HUES64 (cell line): ENCODE data around the gene USP32.

ENCODE experiments used
- H3K27ac ChIP-seq: 2 replicates; pipeline ENCODE4 v1.7.0; 2013; ENCODE audit warnings: low read depth, low read length, inconsistent platforms
- H3K27me3 ChIP-seq: 2 replicates; pipeline ENCODE4 v1.6.1; 2013; ENCODE audit warnings: mild to moderate bottlenecking, low read length; ENCODE audit not compliant: insufficient read depth
- H3K36me3 ChIP-seq: 2 replicates; pipeline ENCODE4 v1.6.1; 2013; ENCODE audit warnings: mild to moderate bottlenecking, low read length; ENCODE audit not compliant: insufficient read depth
- H3K4me1 ChIP-seq: 2 replicates; pipeline ENCODE4 v1.6.1; 2013; ENCODE audit warnings: mild to moderate bottlenecking, low read length, moderate library complexity; ENCODE audit not compliant: insufficient read depth
- H3K4me3 ChIP-seq: 2 replicates; pipeline ENCODE4 v1.5.1; 2013; ENCODE audit warnings: mild to moderate bottlenecking, low read length, moderate library complexity
- H3K9ac ChIP-seq: 2 replicates; pipeline ENCODE4 v1.6.1; 2013; ENCODE audit warnings: mild to moderate bottlenecking, low read depth, low read length
- H3K9me3 ChIP-seq: 2 replicates; pipeline ENCODE4 v1.6.1; 2013; ENCODE audit warnings: low read depth, low read length; ENCODE audit not compliant: insufficient read depth
- WGBS: fragments of 150-250, 120-280 bp; methylation state at CpG from one replicate; pipeline ENCODE4 v1.1.7; 2013; ENCODE audit warnings: missing lambda C conversion rate; 5-methylcytosine and 5-hydroxymethylcytosine counted together

Gene USP32

DNA sequence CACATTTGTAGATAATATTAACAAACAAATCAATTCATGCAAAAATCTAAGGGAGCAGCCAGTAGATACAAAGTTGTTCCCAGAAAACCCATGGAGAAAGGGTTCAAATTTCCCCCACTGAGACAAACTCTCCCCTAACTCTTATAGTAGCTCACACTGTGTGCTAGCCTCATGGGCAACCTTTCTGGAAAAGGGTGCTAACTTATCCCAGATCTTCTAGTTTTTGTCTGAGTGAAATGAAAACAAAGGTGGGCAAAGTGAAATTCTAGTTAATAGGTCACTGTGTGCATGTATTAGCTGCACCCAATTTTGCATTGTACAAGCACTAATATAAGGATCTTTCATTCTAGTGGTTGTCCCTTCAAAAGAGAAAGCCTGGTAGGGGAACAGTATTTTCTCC is 9.9 kb upstream of the USP32 start:
- Histone ChIP-seq H3K36me3 (no peaks in the 10 kb centered on the region), H3K27me3 (no peaks in the 10 kb centered on the region), H3K4me1 (no peaks in the 10 kb centered on the region; the same call in 1 of the 2 replicates), H3K9me3 (no peaks in the 10 kb centered on the region), H3K4me3 (no peak overlapping the region), H3K27ac (no peak overlapping the region), H3K9ac (no peak overlapping the region)

DNA sequence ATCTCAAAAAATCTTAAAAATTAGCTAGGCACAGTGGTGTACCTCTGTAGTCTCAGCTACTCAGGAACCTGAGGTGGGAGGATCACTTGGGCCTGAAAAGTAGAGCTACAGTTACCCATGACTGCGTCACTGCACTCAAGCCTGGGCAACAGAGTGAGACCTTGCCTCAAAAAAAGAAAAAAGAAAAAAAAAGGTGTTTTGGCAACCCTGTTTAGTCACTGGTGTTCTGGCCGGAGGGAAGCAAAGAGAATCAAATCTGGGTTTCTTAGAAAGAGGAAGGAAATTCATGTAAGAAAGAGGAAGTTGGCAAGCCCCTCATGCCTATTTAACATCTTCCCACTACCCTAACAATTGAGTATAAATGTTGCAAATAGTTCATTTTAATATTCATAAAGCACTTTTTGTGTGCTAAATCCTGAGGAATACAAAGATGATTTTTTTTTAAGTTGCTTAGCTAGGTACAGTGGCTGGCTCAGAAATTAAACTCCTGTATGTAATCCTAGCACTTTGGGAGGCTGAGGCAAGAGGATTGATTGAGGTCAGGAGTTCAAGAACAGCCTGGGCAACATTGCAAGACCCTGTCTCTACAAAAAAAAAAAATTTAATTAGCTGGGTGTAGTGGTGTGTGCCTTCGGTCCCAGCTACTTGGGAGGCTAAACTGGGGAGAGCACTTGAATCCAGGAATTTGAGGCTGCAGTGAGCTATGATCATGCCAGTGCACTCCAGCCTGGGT is 6.5 kb upstream of the USP32 start:
- no peaks in the 10 kb centered on the region for H3K27me3 ChIP-seq
- H3K4me3 ChIP-seq: no peak overlapping the region
- no peak overlapping the region for H3K27ac ChIP-seq
- H3K4me1 ChIP-seq: peaks cover under 1% of the 10 kb centered on the region; the same call in 1 of the 2 replicates
- H3K9me3 ChIP-seq: no peaks in the 10 kb centered on the region
- 95% methylated on average over 3 of the region's 3 CpGs for WGBS
- H3K36me3 ChIP-seq: no peaks in the 10 kb centered on the region
- H3K9ac ChIP-seq: no peak overlapping the region

DNA sequence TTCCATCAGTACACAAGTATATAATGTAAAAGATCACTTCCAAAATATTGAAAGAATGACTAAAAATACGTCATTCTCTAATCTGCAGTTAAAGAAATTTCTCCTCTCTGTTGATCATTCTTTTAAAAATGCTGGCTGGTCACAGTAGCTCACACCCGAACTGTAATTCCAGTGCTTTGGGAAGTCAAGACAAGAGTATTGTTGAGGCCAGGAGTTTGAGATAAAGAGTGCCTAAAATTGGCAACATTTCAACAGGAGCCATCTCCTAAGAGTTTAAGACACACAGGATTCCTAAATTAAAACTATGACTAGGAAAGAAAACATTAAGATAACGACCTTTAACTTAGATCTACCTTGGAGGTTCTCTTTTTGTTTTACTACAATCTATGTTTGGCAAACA is 4.5 kb upstream of the USP32 start:
- Histone ChIP-seq H3K4me3 (no peak overlapping the region), H3K9me3 (no peaks in the 10 kb centered on the region), H3K9ac (no peak overlapping the region), H3K36me3 (no peaks in the 10 kb centered on the region), H3K4me1 (peaks cover 4% of the 10 kb centered on the region; the same call in 1 of the 2 replicates), H3K27me3 (no peaks in the 10 kb centered on the region), H3K27ac (no peak overlapping the region)
- 88% methylated on average over 2 of the region's 3 CpGs for WGBS

DNA sequence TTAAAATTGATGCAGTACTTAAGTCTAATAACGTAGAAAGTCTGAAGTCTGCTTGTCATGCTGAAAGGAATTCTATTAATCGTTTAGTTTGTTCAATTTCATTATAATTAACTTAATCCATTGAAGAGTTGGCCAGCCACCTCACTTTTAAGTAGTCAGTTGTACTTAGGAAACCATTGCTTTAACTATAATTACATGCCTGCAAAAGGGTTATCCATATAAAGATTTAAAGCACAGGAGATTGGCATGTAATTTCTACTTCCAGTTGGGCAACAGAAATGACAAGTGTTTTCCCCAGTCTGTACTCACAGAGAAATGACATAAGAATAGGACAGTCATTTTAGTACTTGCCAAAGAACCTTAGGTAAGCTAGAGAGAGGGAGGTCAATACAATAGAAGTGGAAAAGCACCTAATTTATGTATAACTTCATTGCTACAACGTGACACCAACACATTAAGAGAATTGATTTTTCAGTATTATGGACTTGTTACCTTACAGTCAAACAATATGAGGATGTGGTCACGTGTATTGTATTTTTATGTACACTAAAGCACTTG is 3.7 kb upstream of the USP32 start:
- WGBS: 80% methylated on average over 1 of the region's 4 CpGs
- Histone ChIP-seq H3K9ac (no peak overlapping the region), H3K4me1 (peaks cover 6% of the 10 kb centered on the region), H3K36me3 (no peaks in the 10 kb centered on the region), H3K27ac (no peak overlapping the region), H3K4me3 (no peak overlapping the region), H3K9me3 (no peaks in the 10 kb centered on the region), H3K27me3 (no peaks in the 10 kb centered on the region)

DNA sequence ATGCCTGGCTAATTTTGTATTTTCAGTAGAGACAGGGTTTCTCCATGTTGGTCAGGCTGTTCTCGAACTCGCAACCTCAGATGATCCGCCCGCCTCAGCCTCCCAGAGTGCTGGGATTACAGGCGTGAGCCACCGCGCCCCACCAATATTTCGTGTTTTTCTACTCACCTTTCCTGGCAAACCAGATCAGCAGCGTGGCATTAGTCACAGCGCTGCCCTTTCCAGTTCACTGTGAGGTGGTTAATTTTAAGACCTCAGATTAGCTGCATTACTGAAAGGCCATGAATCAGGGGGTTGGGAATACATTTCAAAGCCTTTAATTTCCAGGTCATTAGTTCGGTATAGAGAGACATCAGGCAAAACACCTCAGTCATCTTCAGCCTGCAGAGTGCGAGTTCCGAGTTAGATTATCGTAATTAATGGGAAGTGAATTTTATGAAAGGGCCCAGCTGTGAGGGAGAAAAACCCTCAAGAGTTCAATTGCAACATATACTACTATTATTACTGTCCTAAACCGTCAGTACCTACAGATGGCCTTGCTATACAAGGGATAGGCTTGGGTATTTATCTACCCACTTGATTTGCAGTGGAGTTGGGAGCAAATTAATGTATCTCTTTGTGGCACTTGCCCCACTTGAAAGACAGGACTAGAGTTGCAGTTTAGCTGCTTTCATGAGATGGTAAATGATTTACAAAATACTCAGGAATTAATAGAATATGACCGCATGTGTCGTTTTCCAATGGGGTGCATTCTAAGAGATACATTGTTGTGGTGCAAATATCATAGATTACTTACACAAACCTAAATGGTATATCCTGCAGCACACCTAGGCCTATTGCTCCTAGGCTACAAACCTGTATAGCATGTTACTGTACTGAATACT is 2.1 kb upstream of the USP32 start:
- Histone ChIP-seq H3K9me3 (no peaks in the 10 kb centered on the region), H3K36me3 (no peaks in the 10 kb centered on the region), H3K27me3 (no peaks in the 10 kb centered on the region), H3K4me1 (peaks cover 14% of the 10 kb centered on the region), H3K27ac (no peak overlapping the region), H3K4me3 (no peak overlapping the region), H3K9ac (no peak overlapping the region)
- WGBS: 95% methylated on average over 17 of the region's 17 CpGs

DNA sequence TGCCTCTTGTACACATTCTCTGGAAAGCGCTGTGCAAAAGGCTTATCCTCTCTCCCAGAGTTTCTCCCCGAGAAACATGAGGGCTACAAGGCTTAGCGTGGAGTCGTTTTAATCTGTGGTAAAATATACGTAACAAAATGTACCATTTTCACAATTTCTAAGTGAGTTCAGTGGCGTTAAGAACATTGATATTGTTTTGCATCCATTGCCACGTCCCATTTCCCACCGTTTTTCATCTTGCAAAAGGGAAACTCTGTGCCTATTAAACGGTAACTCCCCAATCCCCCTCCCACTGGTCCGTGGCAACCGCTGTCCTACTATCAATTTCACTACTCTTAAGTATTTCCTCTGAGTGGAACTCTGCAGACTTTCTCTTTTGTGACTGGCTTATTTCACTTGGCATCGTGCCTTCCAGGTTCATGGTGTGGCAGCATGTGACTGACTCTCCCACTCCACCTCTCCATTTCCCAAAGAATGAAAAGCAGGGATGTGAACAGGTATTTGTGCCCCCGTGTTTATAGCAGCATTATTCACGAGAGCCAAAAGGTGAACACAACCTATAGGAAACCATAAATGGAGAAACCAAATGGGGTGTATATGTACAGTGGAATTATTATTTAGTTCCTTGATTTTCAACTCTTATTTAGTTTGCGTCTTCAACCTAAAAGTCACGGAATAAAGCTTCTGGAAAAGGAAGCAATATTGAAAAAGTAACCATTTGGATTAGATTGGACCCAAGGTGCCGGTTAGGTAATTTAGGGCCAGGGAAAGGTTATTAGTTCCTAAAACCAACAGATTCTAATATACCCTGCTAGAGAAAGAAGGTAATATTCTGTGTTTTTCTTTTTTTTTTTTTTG is 1.1 kb upstream of the USP32 start:
- Histone ChIP-seq H3K36me3 (no peaks in the 10 kb centered on the region), H3K9me3 (no peaks in the 10 kb centered on the region), H3K27me3 (no peaks in the 10 kb centered on the region), H3K4me3 (peak overlapping the region; percentile 90), H3K9ac (peak overlapping the region; percentile 94), H3K27ac (peak overlapping the region; percentile 98), H3K4me1 (peaks cover 24% of the 10 kb centered on the region)
- WGBS: 37% methylated on average over 15 of the region's 17 CpGs

DNA sequence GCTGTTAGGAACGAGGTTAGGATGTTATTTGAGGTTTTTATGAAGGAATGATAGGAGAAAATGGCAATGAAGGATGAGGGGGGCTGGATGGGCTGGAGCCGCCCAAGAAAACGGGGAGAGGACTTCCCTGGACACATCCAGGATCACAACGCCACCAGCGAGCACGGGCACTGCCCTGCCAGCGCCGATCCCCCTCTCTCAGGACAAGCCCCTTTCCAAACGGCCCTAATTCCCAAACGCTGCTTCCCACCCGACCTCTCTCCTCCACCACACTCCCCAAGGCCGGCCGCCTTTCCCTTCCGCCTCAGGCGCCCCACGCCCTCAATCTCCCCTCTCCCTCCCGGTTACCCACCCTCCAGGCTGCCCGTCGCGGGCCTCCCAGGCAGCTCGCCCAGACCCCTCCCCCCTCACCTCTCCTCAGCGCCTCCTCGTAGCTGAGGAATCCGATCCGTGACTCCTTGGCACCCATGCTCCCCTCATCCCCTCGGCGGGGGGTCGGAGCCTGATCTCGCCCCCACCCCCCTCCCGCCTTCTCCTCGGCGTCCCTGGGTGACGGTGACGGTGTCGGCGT is 377 bp downstream of the USP32 start:
- WGBS: under 1% methylated on average over 35 of the region's 36 CpGs
- peak overlapping the region; percentile 98 for H3K27ac ChIP-seq
- H3K36me3 ChIP-seq: no peaks in the 10 kb centered on the region
- H3K9ac ChIP-seq: peak overlapping the region; percentile 83
- peak overlapping the region; percentile 90 for H3K4me3 ChIP-seq
- H3K4me1 ChIP-seq: peaks cover 39% of the 10 kb centered on the region
- no peaks in the 10 kb centered on the region for H3K9me3 ChIP-seq
- no peaks in the 10 kb centered on the region for H3K27me3 ChIP-seq

DNA sequence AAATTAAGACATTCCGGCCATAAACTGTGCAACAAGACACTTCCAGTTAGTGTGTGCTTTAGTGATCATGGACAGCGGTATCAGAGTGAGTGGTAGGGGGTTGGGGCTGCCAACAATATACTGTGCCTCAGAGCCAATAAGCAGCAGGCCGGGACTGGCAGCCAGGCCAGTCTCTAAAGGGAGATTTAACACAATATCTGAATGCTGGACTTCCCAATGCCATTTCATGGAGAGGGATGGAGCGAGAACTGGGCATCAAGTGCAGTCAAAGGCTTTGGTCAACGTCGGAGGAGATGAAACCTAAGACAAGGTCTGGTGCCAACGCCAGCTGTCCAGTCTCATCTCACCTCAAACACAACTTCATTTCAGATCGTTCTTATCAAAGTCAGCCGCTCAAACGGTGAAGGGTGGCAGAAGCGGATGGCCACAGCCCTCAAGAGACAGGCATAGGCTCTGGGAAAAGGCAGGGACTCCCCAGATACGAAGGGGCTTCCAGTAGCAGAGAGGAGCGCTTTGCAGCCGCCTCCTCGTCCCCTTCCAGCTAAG is 935 bp downstream of the USP32 start:
- H3K4me1 ChIP-seq: peaks cover 44% of the 10 kb centered on the region
- no peaks in the 10 kb centered on the region for H3K27me3 ChIP-seq
- 5% methylated on average over 15 of the region's 15 CpGs for WGBS
- no peaks in the 10 kb centered on the region for H3K36me3 ChIP-seq
- peak overlapping the region; percentile 98; the same call in 1 of the 2 replicates for H3K27ac ChIP-seq
- peak overlapping the region; percentile 83 for H3K9ac ChIP-seq
- H3K4me3 ChIP-seq: peak overlapping the region; percentile 90
- no peaks in the 10 kb centered on the region for H3K9me3 ChIP-seq

DNA sequence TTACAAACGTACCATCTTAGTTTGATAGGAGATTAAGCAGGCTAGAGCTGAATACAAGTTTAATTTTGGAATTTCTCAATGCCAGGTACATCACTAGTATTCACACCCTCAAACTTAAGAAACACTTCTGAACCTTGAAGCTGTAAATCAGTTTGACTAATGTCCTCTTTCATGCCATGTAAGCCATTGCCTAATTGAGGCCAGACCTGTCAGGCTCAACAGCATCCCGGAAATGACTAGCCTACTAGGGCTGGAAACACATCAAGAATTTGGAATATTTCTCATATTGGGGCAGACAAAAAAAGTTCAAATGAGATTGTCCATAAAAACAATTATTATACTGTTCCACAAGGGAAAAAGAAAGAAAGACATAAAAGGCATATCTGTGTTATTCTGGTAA is 1.7 kb downstream of the USP32 start:
- Histone ChIP-seq H3K27me3 (no peaks in the 10 kb centered on the region), H3K27ac (no peak overlapping the region), H3K4me3 (peak overlapping the region; percentile 90), H3K9ac (no peak overlapping the region), H3K4me1 (peaks cover 52% of the 10 kb centered on the region), H3K9me3 (no peaks in the 10 kb centered on the region), H3K36me3 (no peaks in the 10 kb centered on the region)
- 72% methylated on average over 2 of the region's 2 CpGs for WGBS

DNA sequence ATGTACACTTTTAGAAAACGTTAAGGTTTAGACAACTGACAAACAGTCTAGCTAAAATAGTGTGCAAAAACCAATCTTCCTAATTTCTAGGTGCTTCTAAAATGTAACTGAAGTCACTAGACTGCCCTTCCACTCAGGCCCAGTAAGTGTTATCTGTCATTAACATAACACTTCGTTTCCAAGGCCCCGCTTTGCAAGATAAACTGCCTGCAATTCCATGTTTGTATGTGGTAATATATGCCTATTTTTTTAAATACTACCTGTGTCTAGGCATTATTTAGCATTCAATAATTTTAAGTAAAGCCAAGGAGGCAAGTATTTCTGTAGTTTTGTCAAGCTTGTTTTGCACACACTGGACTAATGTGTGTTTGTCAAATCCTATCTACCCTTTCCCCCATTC is 3.2 kb downstream of the USP32 start:
- H3K27ac ChIP-seq: peak overlapping the region; percentile 57; the same call in 1 of the 2 replicates
- 3% methylated on average over 2 of the region's 3 CpGs for WGBS

More for the DNA sequence above, 3.2 kb downstream of the USP32 start:
- H3K4me1 ChIP-seq: peaks cover 66% of the 10 kb centered on the region
- H3K9ac ChIP-seq: peak overlapping the region; percentile 56; the same call in 1 of the 2 replicates
- no peaks in the 10 kb centered on the region for H3K27me3 ChIP-seq
- no peaks in the 10 kb centered on the region for H3K9me3 ChIP-seq
- peak overlapping the region; percentile 36 for H3K4me3 ChIP-seq
- H3K36me3 ChIP-seq: no peaks in the 10 kb centered on the region
